Kidney (tissue), 14 donors: Measurements from ENCODE around the gene KY. TPM values are rescaled to one million over a fixed set of nuclear protein-coding genes. Genes with fewer than 3 reads are reported as not detected.

Experiments used
- DNase-seq, 5 donors: peaks; one replicate each; pipeline ENCODE4 v3.0.0-alpha.2; 2013 to 2020
- FAIRE-seq: peaks from 2 replicates; lab custom pipeline; 2012; peaks lifted over from hg19 to GRCh38; lab: Jason Lieb, UNC
- H3K27ac ChIP-seq, 2 donors: one replicate each; pipeline ENCODE4 v1.7.0; 2013; ENCODE audit warnings: low read depth in 2 of 2, low read length in 2 of 2, inconsistent platforms in 1 of 2
- H3K27me3 ChIP-seq: one replicate; pipeline ENCODE4 v1.7.1; 2013; ENCODE audit warnings: low read length, inconsistent platforms; ENCODE audit not compliant: control insufficient read depth, insufficient read depth
- H3K36me3 ChIP-seq, 3 donors: one replicate each; pipeline versions ENCODE4 v1.7.0 to v1.7.1; 2013; ENCODE audit warnings: low read length in 3 of 3, control low read depth in 1 of 3, inconsistent platforms in 1 of 3; ENCODE audit not compliant: insufficient read depth in 3 of 3, control insufficient read depth in 2 of 3
- H3K4me1 ChIP-seq, 3 donors: one replicate each; pipeline versions ENCODE4 v1.7.0 to v1.7.1; 2013; ENCODE audit warnings: low read length in 3 of 3, inconsistent platforms in 1 of 3, low read depth in 1 of 3; ENCODE audit not compliant: control insufficient read depth in 2 of 3, insufficient read depth in 2 of 3
- H3K4me3 ChIP-seq, 3 donors: one replicate each; pipeline versions ENCODE4 v1.7.0 to v1.8.1; 2013; ENCODE audit warnings: low read length in 3 of 3, control low read depth in 1 of 3, inconsistent platforms in 1 of 3
- H3K9ac ChIP-seq, 3 donors: one replicate each; pipeline versions ENCODE4 v1.7.0 to v1.7.1; 2013; ENCODE audit warnings: low read length in 3 of 3, control low read depth in 1 of 3, inconsistent platforms in 1 of 3
- H3K9me3 ChIP-seq, 3 donors: one replicate each; pipeline versions ENCODE4 v1.7.0 to v1.7.1; 2013; ENCODE audit warnings: low read length in 3 of 3, control low read depth in 1 of 3, inconsistent platforms in 1 of 3; ENCODE audit not compliant: control insufficient read depth in 2 of 3, insufficient read depth in 1 of 3
- intact Hi-C: fragments of 100-400 bp; cut with DNase I; formaldehyde crosslinking; loops from one replicate; pipeline ENCODE4 v1.11.1; 2022
- polyA plus RNA-seq: library from polyadenylated mRNA; stranded (reverse); fragments of 350-450 nt; fragmentation: Illumina TruSeq; extraction: RNeasy Lipid Tissue Mini Kit (QIAGEN cat#74804); gene quantifications from one replicate; pipeline ENCODE4 v1.2.3, GENCODE V29; 2014; ENCODE audit warnings: low read depth, low replicate concordance; ENCODE audit not compliant: insufficient read depth
- total RNA-seq: library from RNA; stranded (reverse); fragmentation: NEBNext Ultra II Directional; extraction: Animal tissue kit (Norgen Biotek cat#: 25700); gene quantifications from one replicate; pipeline ENCODE4 v1.2.1, GENCODE V29; 2021
- TF ChIP-seq, protein P1 (sequence below): IDR thresholded peaks from 3 replicates; pipeline ENCODE4 v1.5.1; 2012; ENCODE audit warnings: mild to moderate bottlenecking, moderate library complexity, borderline replicate concordance; ENCODE audit not compliant: insufficient read depth; ENCODE audit errors: extremely low read depth
- donor health status: control.
- donor health status: control.
- donor health status: control.
- donor health status: control.
- donor health status: control.
- donor health status: DM: yes; HTN: yes; CAD: no.
- donor health status: Normal renal cell carcinoma (clear cell type).

The KY gene
- total and polyA plus RNA-seq, 2 donors from 2014 or later: 0.50 to 0.69 TPM

DNA sequence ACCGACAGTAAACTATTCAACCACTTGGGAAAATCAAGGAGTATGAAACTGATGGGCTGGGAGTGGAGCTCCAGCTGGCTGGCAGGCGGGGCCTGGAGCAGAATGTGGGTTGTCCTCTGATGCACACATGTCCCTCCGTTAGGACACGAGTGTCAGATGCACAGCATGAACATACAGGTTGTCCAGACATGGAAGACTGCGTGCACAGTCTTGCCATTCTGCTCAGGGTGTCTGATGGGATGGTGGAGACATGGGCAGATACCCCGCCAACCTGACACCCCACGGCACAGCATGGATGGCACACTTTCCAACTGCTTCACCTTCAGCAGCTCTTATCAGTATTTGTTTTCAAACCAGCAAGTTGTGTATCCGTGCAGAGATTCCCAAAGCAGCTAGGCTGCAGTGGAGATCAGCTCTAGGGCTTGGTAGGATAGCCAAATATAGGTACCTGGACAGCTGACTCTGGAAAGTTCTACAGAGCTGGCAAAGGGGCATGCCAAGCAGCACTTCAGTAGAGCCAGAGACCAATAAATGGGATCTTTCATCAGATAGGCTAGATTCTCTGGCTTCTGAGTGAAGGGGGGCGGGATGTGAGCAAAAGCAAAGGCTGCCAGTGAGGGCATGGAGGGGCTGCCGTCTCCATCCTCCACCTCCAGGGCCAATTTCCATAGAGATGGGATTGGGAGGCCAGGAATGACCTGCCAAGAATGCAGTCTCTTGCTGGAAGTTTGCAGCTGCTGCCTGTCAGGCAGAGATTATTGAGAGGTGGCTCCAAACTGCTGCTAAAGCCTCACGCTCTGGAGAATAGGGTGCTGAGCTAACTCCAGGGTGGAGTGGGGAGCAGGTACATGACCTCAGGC, 47.2 kb upstream of the KY start:
- DNase-seq (no peak), FAIRE-seq (no peak)
- intact Hi-C loops: no loop called here
- no peak overlapping the region for H3K27ac ChIP-seq
- H3K9me3 ChIP-seq: no peaks in the 10 kb centered on the region
- no peak overlapping the region for H3K9ac ChIP-seq
- no peaks in the 10 kb centered on the region for H3K36me3 ChIP-seq
- H3K27me3 ChIP-seq: no peaks in the 10 kb centered on the region
- TF ChIP-seq, protein P1, sequence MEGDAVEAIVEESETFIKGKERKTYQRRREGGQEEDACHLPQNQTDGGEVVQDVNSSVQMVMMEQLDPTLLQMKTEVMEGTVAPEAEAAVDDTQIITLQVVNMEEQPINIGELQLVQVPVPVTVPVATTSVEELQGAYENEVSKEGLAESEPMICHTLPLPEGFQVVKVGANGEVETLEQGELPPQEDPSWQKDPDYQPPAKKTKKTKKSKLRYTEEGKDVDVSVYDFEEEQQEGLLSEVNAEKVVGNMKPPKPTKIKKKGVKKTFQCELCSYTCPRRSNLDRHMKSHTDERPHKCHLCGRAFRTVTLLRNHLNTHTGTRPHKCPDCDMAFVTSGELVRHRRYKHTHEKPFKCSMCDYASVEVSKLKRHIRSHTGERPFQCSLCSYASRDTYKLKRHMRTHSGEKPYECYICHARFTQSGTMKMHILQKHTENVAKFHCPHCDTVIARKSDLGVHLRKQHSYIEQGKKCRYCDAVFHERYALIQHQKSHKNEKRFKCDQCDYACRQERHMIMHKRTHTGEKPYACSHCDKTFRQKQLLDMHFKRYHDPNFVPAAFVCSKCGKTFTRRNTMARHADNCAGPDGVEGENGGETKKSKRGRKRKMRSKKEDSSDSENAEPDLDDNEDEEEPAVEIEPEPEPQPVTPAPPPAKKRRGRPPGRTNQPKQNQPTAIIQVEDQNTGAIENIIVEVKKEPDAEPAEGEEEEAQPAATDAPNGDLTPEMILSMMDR: no peak
- H3K4me3 ChIP-seq: no peak overlapping the region
- no peaks in the 10 kb centered on the region for H3K4me1 ChIP-seq

DNA sequence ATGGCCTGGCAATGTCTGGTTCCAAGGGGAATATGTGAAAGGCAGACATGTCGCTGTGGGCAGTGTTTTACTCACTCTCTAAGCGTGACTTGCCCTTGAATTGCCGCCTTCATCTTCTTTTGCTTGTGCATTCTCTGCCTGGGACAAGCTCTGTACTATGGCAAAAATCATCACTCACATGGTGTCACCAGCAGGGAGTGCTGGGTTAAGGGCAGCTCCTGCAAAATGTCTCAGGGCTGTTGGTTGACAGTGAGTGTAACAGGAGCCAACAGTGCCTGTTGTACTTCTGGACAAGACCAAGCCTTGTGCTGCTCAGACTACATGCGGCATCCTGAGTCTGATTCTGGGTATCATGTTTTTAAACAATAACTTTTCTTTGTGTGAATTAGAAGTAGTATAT, 45.3 kb upstream of the KY start:
- no peak for DNase-seq
- no peak overlapping the region for H3K4me3 ChIP-seq
- no peak for FAIRE-seq
- no peaks in the 10 kb centered on the region for H3K27me3 ChIP-seq
- TF ChIP-seq, protein P1: no peak
- no peaks in the 10 kb centered on the region for H3K4me1 ChIP-seq
- H3K27ac ChIP-seq: no peak overlapping the region
- H3K9me3 ChIP-seq: no peaks in the 10 kb centered on the region
- intact Hi-C loops: no loop called here
- no peaks in the 10 kb centered on the region for H3K36me3 ChIP-seq
- no peak overlapping the region for H3K9ac ChIP-seq

DNA sequence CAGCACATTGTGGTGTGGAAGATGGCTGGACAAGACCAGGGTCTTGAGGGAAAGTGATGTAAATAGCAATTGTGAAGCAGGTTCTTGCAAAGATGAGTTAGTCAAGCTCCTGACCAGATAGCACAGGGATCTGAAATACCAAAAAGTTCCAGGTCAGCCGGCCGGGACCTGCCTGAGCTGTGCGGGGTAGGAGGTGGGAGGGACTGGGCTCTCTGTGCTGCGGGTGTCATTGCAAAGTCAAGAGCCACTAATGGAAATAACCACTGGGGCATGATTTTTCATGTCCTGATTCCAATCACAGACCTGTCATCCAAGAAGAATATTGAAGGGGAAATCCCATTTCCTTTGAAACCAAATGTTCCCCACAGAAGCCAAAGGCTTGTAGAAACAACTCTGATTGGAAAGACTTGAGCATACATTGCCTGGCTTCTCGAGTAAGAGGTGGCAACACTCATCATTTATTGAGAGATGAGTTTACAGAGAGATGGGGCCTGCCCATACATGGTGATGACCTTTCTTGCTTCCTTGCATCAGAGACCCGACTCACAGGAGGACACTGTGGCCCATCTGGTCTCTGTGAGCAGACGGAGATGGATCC, 44.2 kb upstream of the KY start:
- Histone ChIP-seq H3K9ac (no peak overlapping the region), H3K4me1 (no peaks in the 10 kb centered on the region), H3K27ac (no peak overlapping the region), H3K36me3 (no peaks in the 10 kb centered on the region), H3K4me3 (no peak overlapping the region), H3K27me3 (no peaks in the 10 kb centered on the region), H3K9me3 (no peaks in the 10 kb centered on the region)
- DNase-seq: no peak
- FAIRE-seq: no peak
- intact Hi-C loops: no loop called here
- TF ChIP-seq, protein P1: no peak
